GM12878 (cell line): Measurements from ENCODE around the gene HMGB2. TPM values are rescaled to one million over a fixed set of nuclear protein-coding genes. Genes with fewer than 3 reads are reported as not detected.

Experiments used
- ATAC-seq: fragments of 200-7000 bp; cut with Tn5 transposase; 3 replicates; pipeline ENCODE4 v1.9.1; 2020; ENCODE audit warnings: mild to moderate bottlenecking, moderate library complexity
- BruUV-seq: library from RNA; stranded (reverse); fragments of 400-500 nt; replicated peaks from 2 replicates; lab custom pipeline; 2021; lab: Mats Ljungman, UMichigan
- CTCF ChIA-PET: fragments of 300-600 bp; sonication (Branson Sonifier 250); formaldehyde crosslinking; extraction: SDS; loops from one replicate; lab custom pipeline; 2021; ENCODE audit warnings: inconsistent platforms; lab: Yijun Ruan, JAX
- POLR2A ChIA-PET: fragments of 350-600 bp; formaldehyde crosslinking; extraction: SDS; loops from one replicate; lab custom pipeline; 2021; ENCODE audit warnings: inconsistent platforms; lab: Charles Lee
- RAD21 ChIA-PET: fragments of 300-600 bp; sonication (Branson Sonifier 250); formaldehyde crosslinking; loops from one replicate; lab custom pipeline; 2023; ENCODE audit warnings: antibody characterized with exemption; ENCODE audit not compliant: unreplicated experiment; lab: Charles Lee
- SMC1A ChIA-PET: fragments of 300-600 bp; sonication (Branson Sonifier 250); formaldehyde crosslinking; loops from one replicate; lab custom pipeline; 2023; ENCODE audit not compliant: unreplicated experiment, uncharacterized antibody; lab: Charles Lee
- DNase-seq: peaks from one replicate; pipeline ENCODE4 v3.0.0-alpha.2; 2011; ENCODE audit warnings: low read depth, low spot score
- FAIRE-seq: peaks from 3 replicates; lab custom pipeline; 2011; peaks lifted over from hg19 to GRCh38; lab: Jason Lieb, UNC
- H2AFZ ChIP-seq: 2 replicates; pipeline ENCODE4 v1.6.0; 2011; ENCODE audit warnings: low read depth, low read length, control low read depth; ENCODE audit not compliant: control insufficient read depth
- H3K27ac ChIP-seq: 2 replicates; pipeline ENCODE4 v1.5.1; 2011; ENCODE audit warnings: control low read depth; ENCODE audit not compliant: control insufficient read depth, insufficient read depth
- H3K27me3 ChIP-seq, 2 experiments: replicated peaks in 1 of 2; 2 replicates each; pipeline versions ENCODE4 v1.6.0 to v1.6.1; 2011; ENCODE audit warnings: low read length in 1 of 2; ENCODE audit not compliant: control insufficient read depth in 2 of 2, insufficient read depth in 2 of 2
- H3K36me3 ChIP-seq, 2 experiments: 2 replicates each; pipeline ENCODE4 v1.5.1; 2011; ENCODE audit warnings: low read length in 1 of 2; ENCODE audit not compliant: control insufficient read depth in 2 of 2, insufficient read depth in 2 of 2
- H3K4me1 ChIP-seq: 2 replicates; pipeline ENCODE4 v1.6.1; 2011; ENCODE audit warnings: mild to moderate bottlenecking, low read length, moderate library complexity, mixed read lengths; ENCODE audit not compliant: control insufficient read depth, insufficient read depth
- H3K4me2 ChIP-seq: 2 replicates; pipeline ENCODE4 v1.6.0; 2011; ENCODE audit warnings: control low read depth; ENCODE audit not compliant: control insufficient read depth, insufficient read depth
- H3K4me3 ChIP-seq: fragments of 200-600 bp; sonication (generic); 2 replicates; pipeline ENCODE4 v1.5.1; 2016
- H3K79me2 ChIP-seq: 2 replicates; pipeline ENCODE4 v1.6.0; 2011; ENCODE audit warnings: low read length; ENCODE audit not compliant: control insufficient read depth, insufficient read depth
- H3K9ac ChIP-seq: 2 replicates; pipeline ENCODE4 v1.8.0; 2011; ENCODE audit warnings: low read length, control low read depth, mixed read lengths; ENCODE audit not compliant: control insufficient read depth, insufficient read depth
- H3K9me3 ChIP-seq: replicated peaks from 3 replicates; pipeline ENCODE4 v1.5.1; 2011; ENCODE audit warnings: mild to moderate bottlenecking, low read length; ENCODE audit not compliant: control insufficient read depth, insufficient read depth
- H4K20me1 ChIP-seq: 2 replicates; pipeline ENCODE4 v1.6.0; 2011; ENCODE audit not compliant: control insufficient read depth, insufficient read depth
- BMI1 ChIP-seq: fragments of 450-650 bp; IDR thresholded peaks from 2 replicates; pipeline ENCODE4 v1.6.1; 2016; ENCODE audit warnings: mild to moderate bottlenecking, moderate library complexity, borderline replicate concordance
- EZH2 ChIP-seq: IDR thresholded peaks from 2 replicates; pipeline ENCODE4 v1.6.1; 2012; ENCODE audit warnings: low read depth, mild to moderate bottlenecking, control low read depth, inconsistent platforms, low read length, borderline replicate concordance; ENCODE audit not compliant: control insufficient read depth
- MLLT1 ChIP-seq: fragments of 450-650 bp; IDR thresholded peaks from 2 replicates; pipeline ENCODE4 v1.6.1; 2016; ENCODE audit warnings: mild to moderate bottlenecking
- SIX5 ChIP-seq: IDR thresholded peaks from 2 replicates; pipeline ENCODE4 v1.6.1; 2011; ENCODE audit warnings: mild to moderate bottlenecking, low read depth, low read length, moderate library complexity; ENCODE audit not compliant: severe bottlenecking
- ZNF274 ChIP-seq: IDR thresholded peaks from one replicate; pipeline ENCODE4 v1.8.0; 2011; ENCODE audit not compliant: insufficient read length, insufficient read depth
- WGBS: methylation state at CpG from one replicate; pipeline ENCODE4 v1.1.6; 2016; ENCODE audit warnings: low lambda C conversion rate; ENCODE audit not compliant: insufficient replicate concordance, insufficient coverage; ENCODE audit errors: missing lambda C conversion rate; 5-methylcytosine and 5-hydroxymethylcytosine counted together
- in situ Hi-C: fragments of 300-500 bp; cut with MboI; formaldehyde crosslinking; loops from 9 replicates; pipeline ENCODE4 v1.14.3; 2018; ENCODE audit warnings: mixed read lengths
- intact Hi-C: fragments of 100-400 bp; cut with micrococcal nuclease; formaldehyde crosslinking; loops from one replicate; pipeline ENCODE4 v1.14.2; 2022; ENCODE audit not compliant: unreplicated experiment
- polyA plus RNA-seq, 11 experiments: library from polyadenylated mRNA; depleted of rRNA in 4 of 11; unstranded in 6 of 11; stranded (reverse) in 5 of 11; fragments of >200 nt; fragmentation: Nextera tagmentation in 4 of 11; fragmentation: Illumina TruSeq in 1 of 11; extraction: Ambion mirVana in 4 of 11; extraction: Trizol in 1 of 11; gene quantifications; 1 replicate in 1 of 11; 2 replicates in 10 of 11; pipeline versions ENCODE4 v1.2.1 to v1.2.3, GENCODE V29; 2011 to 2016; ENCODE audit warnings: inconsistent platforms in 2 of 11, missing spikeins in 2 of 11, low read depth in 1 of 11
- total RNA-seq, 4 experiments: library from RNA; depleted of rRNA in 3 of 4; stranded (reverse); fragments of >200 nt in 3 of 4; fragmentation: Illumina TruSeq in 1 of 4; extraction: Trizol in 1 of 4; gene quantifications; 2 replicates each; pipeline versions ENCODE4 v1.2.1 to v1.2.3, GENCODE V29; 2013 to 2021

Gene HMGB2
- total and polyA plus RNA-seq, 10 of the 15 experiments (the other 5 are each of a cell fraction or from before 2014, with no cell fraction given), result 260 to 961 (median 668) TPM

GRCh38 chr4:173282256-173282562 is 51.9 kb downstream of the HMGB2 start:
- H2AFZ ChIP-seq, result no peak overlapping the region
- no peaks in the 10 kb centered on the region for H3K27me3 ChIP-seq
- no peak for ATAC-seq
- ChIA-PET SMC1A (interaction anchor here (1.1 to 2.2 kb wide), 9 partner anchors 8 to 269 kb away, joined by 3 to 7 read pairs (median 4); no protein-coding TSS in a partner anchor), RAD21 (interaction anchor here (0.7 to 1.2 kb wide), 2 partner anchors 19 to 269 kb away, joined by 3 to 4 read pairs; no protein-coding TSS in a partner anchor), CTCF (interaction anchor here (0.9 to 4.9 kb wide), 6 partner anchors 10 to 25 kb away, joined by 3 to 34 read pairs (median 10); no protein-coding TSS in a partner anchor), POLR2A (interaction anchor here (0.8 kb wide), 1 partner anchor 89 kb away, joined by 3 read pairs; no protein-coding TSS in a partner anchor)
- H3K9me3 ChIP-seq, result peaks cover 6% of the 10 kb centered on the region; the same call in 2 of the 3 replicates
- DNase-seq, result no peak
- in situ Hi-C loops, result no loop called here
- no peak overlapping the region for H3K9ac ChIP-seq
- H3K79me2 ChIP-seq, result no peaks in the 10 kb centered on the region; the same call in none of the 2 replicates
- no peak overlapping the region for H3K27ac ChIP-seq
- BruUV-seq, result no TSS peak
- no peaks in the 10 kb centered on the region for H4K20me1 ChIP-seq
- intact Hi-C loops, result no loop called here
- H3K4me2 ChIP-seq, result no peak overlapping the region
- no peak overlapping the region for H3K4me3 ChIP-seq
- no peaks in the 10 kb centered on the region; a peak in 1 of 4 replicates for H3K36me3 ChIP-seq
- no peak for TF ChIP-seq SIX5
- TF ChIP-seq MLLT1, result no peak
- TF ChIP-seq BMI1, result no peak
- TF ChIP-seq EZH2, result no peak
- TF ChIP-seq ZNF274, result no peak
- 48% methylated on average over 4 of the region's 4 CpGs for WGBS
- H3K4me1 ChIP-seq, result no peaks in the 10 kb centered on the region
- FAIRE-seq, result no peak
